GM12874 (cell line): ENCODE data around the gene FCAMR.

ENCODE experiments used
- CTCF ChIP-seq: IDR thresholded peaks from 2 replicates; pipeline ENCODE4 v1.5.1; 2011; ENCODE audit warnings: low read depth, mild to moderate bottlenecking, control low read depth, low read length, moderate library complexity; ENCODE audit not compliant: insufficient read depth

FCAMR gene

GRCh38 chr1:206975306-206975705 is 5.0 kb upstream of the FCAMR start:
- no peak for TF ChIP-seq CTCF

GRCh38 chr1:206974140-206974539 is 3.9 kb upstream of the FCAMR start:
- TF ChIP-seq CTCF = no peak

GRCh38 chr1:206972728-206973127 is 2.5 kb upstream of the FCAMR start:
- no peak for TF ChIP-seq CTCF

GRCh38 chr1:206971029-206971655 is 882 bp upstream of the FCAMR start:
- TF ChIP-seq CTCF = no peak

GRCh38 chr1:206969090-206969489 is 1.2 kb downstream of the FCAMR start:
- no peak for TF ChIP-seq CTCF

- TF ChIP-seq CTCF = no peak
Observed at GRCh38 chr1:206967096-206967849, 3.0 kb downstream of the FCAMR start.

- TF ChIP-seq CTCF = no peak
Observed at GRCh38 chr1:206965781-206966180, 4.5 kb downstream of the FCAMR start.
